BE2C (cell line): ENCODE data around the gene HEXD.

Experiments
- DNase-seq: peaks from one replicate; pipeline ENCODE4 v3.0.0-alpha.2; 2020
- H3K27me3 ChIP-seq: fragments of 250-450 bp; sonication (Bioruptor Pico); 2 replicates; pipeline ENCODE4 v1.5.1; 2020; ENCODE audit warnings: mild to moderate bottlenecking
- H3K36me3 ChIP-seq: fragments of 250-450 bp; sonication (Bioruptor Pico); 2 replicates; pipeline ENCODE4 v1.5.1; 2020; ENCODE audit warnings: mild to moderate bottlenecking
- H3K4me1 ChIP-seq: fragments of 250-450 bp; sonication (Bioruptor Pico); 2 replicates; pipeline ENCODE4 v1.5.1; 2020
- H3K4me3 ChIP-seq: 2 replicates; pipeline ENCODE4 v1.5.1; 2011; ENCODE audit warnings: low read depth, low read length
- H3K9me3 ChIP-seq: fragments of 250-450 bp; sonication (Bioruptor Pico); 2 replicates; pipeline ENCODE4 v1.5.1; 2020
- TF ChIP-seq, protein P1 (sequence below): IDR thresholded peaks from 2 replicates; pipeline ENCODE4 v1.5.1; 2012; ENCODE audit warnings: mild to moderate bottlenecking, low read depth, low read length

Gene HEXD

GRCh38 chr17:82424001-82424862 is 6.1 kb downstream of the HEXD start:
- Histone ChIP-seq H3K4me1 (no peaks in the 10 kb centered on the region), H3K27me3 (no peaks in the 10 kb centered on the region), H3K9me3 (no peaks in the 10 kb centered on the region), H3K36me3 (peaks cover 6% of the 10 kb centered on the region), H3K4me3 (no peak overlapping the region)
- TF ChIP-seq, protein P1, sequence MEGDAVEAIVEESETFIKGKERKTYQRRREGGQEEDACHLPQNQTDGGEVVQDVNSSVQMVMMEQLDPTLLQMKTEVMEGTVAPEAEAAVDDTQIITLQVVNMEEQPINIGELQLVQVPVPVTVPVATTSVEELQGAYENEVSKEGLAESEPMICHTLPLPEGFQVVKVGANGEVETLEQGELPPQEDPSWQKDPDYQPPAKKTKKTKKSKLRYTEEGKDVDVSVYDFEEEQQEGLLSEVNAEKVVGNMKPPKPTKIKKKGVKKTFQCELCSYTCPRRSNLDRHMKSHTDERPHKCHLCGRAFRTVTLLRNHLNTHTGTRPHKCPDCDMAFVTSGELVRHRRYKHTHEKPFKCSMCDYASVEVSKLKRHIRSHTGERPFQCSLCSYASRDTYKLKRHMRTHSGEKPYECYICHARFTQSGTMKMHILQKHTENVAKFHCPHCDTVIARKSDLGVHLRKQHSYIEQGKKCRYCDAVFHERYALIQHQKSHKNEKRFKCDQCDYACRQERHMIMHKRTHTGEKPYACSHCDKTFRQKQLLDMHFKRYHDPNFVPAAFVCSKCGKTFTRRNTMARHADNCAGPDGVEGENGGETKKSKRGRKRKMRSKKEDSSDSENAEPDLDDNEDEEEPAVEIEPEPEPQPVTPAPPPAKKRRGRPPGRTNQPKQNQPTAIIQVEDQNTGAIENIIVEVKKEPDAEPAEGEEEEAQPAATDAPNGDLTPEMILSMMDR, result peak; percentile 70
- no peak for DNase-seq

- Histone ChIP-seq H3K9me3 (no peaks in the 10 kb centered on the region), H3K27me3 (no peaks in the 10 kb centered on the region), H3K36me3 (peaks cover 6% of the 10 kb centered on the region), H3K4me3 (no peak overlapping the region), H3K4me1 (no peaks in the 10 kb centered on the region)
- TF ChIP-seq, protein P1, result no peak
- no peak for DNase-seq
These were observed 6.7 kb downstream of the HEXD start for GRCh38 chr17:82424863-82425159.

DNA sequence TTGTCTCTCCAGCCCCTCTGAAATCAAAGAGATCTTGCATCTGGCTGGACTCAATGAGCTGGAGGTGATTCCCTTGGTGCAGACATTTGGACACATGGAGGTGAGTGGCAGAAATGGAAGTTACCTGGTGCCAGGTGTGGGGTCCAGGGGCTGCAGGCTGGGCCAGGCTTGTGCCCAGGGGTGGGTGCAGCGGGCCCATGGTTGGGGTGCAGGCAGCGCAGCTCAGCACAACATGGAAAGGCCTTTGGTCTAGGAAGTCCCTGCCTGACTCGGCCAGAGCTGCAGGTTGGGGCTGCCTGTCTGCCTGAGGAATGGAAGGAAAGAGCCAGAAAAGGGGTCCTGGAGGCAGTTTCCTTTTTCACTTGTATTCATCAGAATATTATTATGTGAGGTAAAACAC is 10.4 kb downstream of the HEXD start:
- no peak for DNase-seq
- TF ChIP-seq, protein P1, result no peak
- Histone ChIP-seq H3K4me3 (no peak overlapping the region), H3K4me1 (no peaks in the 10 kb centered on the region), H3K36me3 (no peaks in the 10 kb centered on the region), H3K27me3 (no peaks in the 10 kb centered on the region), H3K9me3 (no peaks in the 10 kb centered on the region)

- no peaks in the 10 kb centered on the region for H3K36me3 ChIP-seq
- H3K4me1 ChIP-seq, result no peaks in the 10 kb centered on the region
- TF ChIP-seq, protein P1, result no peak
- H3K27me3 ChIP-seq, result no peaks in the 10 kb centered on the region
- H3K9me3 ChIP-seq, result no peaks in the 10 kb centered on the region
- DNase-seq, result no peak
- no peak overlapping the region for H3K4me3 ChIP-seq
These were observed 11.7 kb downstream of the HEXD start for GRCh38 chr17:82429824-82430223.

GRCh38 chr17:82432017-82432416 is 13.9 kb downstream of the HEXD start:
- no peak overlapping the region for H3K4me3 ChIP-seq
- TF ChIP-seq, protein P1, result no peak
- H3K27me3 ChIP-seq, result no peaks in the 10 kb centered on the region
- H3K4me1 ChIP-seq, result no peaks in the 10 kb centered on the region
- no peak for DNase-seq
- H3K9me3 ChIP-seq, result no peaks in the 10 kb centered on the region
- no peaks in the 10 kb centered on the region for H3K36me3 ChIP-seq

DNA sequence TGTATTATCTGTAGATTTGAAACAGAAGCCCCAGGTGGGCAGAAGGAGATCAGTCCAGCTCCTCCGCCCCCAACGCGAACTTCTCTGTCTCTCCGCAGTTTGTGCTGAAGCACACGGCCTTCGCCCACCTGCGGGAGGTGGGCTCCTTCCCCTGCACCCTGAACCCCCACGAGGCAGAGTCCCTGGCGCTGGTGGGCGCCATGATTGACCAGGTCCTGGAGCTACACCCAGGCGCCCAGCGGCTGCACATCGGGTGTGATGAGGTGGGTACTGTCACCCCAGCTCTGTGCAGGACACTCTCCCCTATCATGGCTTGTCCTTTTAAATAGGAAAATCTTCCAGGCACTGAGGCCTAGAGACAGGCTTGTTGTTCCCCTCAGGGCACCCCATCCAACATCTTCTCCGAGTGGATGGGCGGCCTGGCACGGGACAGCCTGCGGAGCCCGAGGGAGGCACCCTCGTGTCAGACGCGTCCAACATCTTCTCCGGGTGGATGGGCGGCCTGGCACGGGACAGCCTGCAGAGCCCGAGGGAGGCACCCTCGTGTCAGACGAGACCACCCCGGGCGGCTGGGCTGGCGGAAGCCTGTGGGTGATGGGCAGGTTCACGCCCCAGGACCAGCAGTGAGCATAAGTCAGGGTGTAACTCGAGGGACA is 15.5 kb downstream of the HEXD start:
- Histone ChIP-seq H3K4me3 (no peak overlapping the region), H3K36me3 (no peaks in the 10 kb centered on the region), H3K4me1 (no peaks in the 10 kb centered on the region), H3K9me3 (no peaks in the 10 kb centered on the region), H3K27me3 (no peaks in the 10 kb centered on the region)
- no peak for DNase-seq
- TF ChIP-seq, protein P1, result no peak
